ENCODE results near the gene OR1I1.

OR1I1 gene, protein sequence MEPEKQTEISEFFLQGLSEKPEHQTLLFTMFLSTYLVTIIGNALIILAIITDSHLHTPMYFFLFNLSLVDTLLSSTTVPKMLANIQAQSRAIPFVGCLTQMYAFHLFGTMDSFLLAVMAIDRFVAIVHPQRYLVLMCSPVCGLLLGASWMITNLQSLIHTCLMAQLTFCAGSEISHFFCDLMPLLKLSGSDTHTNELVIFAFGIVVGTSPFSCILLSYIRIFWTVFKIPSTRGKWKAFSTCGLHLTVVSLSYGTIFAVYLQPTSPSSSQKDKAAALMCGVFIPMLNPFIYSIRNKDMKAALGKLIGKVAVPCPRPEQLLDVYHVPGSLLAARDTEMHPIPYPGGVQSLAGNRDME

DNA sequence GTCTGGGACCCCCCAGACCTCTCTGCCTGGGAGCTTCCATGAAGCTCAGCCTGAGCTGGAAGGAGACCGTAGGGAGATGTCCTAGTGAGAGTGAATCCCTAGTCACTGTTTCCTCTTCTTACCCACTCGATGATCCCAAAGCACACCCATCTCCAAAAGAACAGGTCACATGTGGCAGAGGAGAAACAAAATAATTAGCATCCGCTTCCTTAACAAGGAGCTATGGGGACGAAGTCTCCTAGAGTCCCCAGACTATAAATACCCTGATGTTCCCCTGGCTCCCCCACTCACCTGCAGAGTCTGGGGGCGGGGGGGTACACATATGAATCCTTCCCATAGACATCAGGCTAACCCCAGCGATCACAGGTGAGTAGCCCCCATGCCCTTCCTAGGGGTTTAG lies at the start of gene OR1I1:
TSS of gene OR1I1 (plus strand) at position 301 of the 400 bp plus-strand sequence. CDS start 4,855 bp downstream, outside the sequence.
- no peak within 1 kb of the TSS for H3K27ac ChIP-seq

DNA sequence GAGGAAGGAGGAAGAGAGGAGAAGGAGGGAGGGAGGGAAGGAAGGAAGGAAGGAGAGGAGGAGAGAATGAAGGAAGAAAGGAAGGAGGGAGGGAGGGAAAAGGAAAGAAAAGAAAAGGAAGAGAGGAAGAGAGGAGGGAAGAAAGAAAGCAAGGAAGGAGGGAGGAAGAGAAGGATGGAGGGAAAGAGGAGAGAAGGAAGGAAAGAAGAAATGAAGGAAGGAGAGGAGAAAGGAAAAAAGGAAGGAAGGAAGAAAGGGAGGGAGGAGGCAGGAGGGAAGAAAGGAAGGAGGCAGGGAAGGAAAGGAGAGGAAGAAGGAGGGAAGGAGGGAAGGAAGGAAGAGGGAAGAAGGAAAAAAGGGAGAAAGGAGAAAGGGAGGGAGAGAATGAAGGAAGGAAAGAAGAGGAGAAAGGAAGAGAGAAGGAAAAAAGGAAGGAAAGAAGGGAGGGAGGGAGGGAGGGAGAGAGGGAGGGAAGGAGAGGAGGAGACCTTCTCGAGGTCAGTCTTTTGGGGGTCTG lies 46.2 kb upstream of the OR1I1 start:
- no peak for TF ChIP-seq ZFX (IDR thresholded peaks at IDR 0.05; ENCODE audit: borderline replicate concordance)
- TF ChIP-seq, protein P1, sequence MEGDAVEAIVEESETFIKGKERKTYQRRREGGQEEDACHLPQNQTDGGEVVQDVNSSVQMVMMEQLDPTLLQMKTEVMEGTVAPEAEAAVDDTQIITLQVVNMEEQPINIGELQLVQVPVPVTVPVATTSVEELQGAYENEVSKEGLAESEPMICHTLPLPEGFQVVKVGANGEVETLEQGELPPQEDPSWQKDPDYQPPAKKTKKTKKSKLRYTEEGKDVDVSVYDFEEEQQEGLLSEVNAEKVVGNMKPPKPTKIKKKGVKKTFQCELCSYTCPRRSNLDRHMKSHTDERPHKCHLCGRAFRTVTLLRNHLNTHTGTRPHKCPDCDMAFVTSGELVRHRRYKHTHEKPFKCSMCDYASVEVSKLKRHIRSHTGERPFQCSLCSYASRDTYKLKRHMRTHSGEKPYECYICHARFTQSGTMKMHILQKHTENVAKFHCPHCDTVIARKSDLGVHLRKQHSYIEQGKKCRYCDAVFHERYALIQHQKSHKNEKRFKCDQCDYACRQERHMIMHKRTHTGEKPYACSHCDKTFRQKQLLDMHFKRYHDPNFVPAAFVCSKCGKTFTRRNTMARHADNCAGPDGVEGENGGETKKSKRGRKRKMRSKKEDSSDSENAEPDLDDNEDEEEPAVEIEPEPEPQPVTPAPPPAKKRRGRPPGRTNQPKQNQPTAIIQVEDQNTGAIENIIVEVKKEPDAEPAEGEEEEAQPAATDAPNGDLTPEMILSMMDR (IDR thresholded peaks at IDR 0.05) = no peak
- H3K27ac ChIP-seq = no peak overlapping the region

More for the DNA sequence above, at the start of gene OR1I1:
- TF ChIP-seq ZFX (IDR thresholded peaks at IDR 0.05; ENCODE audit: borderline replicate concordance) = no peak
- TF ChIP-seq, protein P1 (IDR thresholded peaks at IDR 0.05) = no peak

DNA sequence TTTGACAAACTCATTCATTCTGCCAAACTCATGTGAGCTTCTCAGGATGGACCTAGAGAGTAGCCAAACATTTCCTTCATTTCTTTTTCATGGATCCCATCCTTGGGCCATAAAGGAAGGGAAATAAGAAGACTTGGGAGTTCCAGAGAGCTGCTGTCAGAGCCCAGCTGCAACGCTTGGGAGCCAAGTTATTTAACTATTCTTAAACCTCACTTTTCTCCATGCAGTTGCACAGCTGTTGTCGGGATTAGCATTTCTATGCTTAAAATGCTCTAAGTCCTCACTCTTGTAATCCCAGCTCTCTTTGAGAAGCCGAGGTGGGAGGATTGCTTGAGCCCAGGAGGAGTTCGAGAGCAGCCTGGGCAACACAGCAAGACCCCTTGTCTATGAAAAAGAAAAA lies 44.4 kb upstream of the OR1I1 start:
- H3K27ac ChIP-seq = no peak overlapping the region
- no peak for TF ChIP-seq ZFX (IDR thresholded peaks at IDR 0.05; ENCODE audit: borderline replicate concordance)
- TF ChIP-seq, protein P1 (IDR thresholded peaks at IDR 0.05) = no peak

DNA sequence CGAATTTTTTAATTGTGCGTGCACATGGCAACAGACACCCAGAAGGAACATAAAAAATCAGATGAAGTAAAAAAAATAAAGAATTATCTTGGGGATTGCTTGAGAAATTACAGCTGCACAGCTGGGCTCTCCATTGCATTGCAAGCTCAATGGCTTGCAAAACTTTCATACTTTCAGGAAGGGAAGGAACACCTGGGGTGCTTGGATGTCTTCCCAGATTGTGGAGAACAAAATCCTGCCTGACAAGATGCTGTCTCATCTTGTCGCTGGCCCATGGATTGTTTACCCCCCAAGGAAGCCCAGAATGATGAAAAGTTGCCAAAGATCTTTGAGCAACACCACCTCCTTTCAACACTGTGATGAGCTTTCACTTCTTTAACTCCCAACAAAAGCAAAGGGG lies 43.7 kb upstream of the OR1I1 start:
- TF ChIP-seq ZFX (IDR thresholded peaks at IDR 0.05; ENCODE audit: borderline replicate concordance) = no peak
- TF ChIP-seq, protein P1 (IDR thresholded peaks at IDR 0.05) = no peak

DNA sequence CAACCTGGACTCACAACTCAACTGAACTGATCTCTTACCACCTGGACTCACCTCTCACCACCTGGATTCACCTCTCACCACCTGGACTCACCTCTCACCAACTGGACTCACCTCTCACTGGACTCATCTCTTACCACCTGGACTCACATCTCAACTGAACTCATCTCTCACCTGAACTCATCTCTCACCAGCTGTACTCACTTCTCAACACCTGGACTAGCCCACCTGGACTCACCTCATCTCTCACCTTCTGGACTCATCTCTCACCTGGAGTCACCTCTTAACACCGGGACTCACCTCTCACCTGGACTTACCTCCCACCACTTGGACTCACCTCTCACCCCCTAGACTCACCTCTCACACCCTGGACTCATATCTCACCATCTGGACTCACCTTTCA lies 40.0 kb upstream of the OR1I1 start:
- no peak overlapping the region for H3K27ac ChIP-seq
- no peak for TF ChIP-seq ZFX (IDR thresholded peaks at IDR 0.05; ENCODE audit: borderline replicate concordance)
- TF ChIP-seq, protein P1 (IDR thresholded peaks at IDR 0.05) = no peak

More for the DNA sequence above, 43.7 kb upstream of the OR1I1 start:
- no peak overlapping the region for H3K27ac ChIP-seq

DNA sequence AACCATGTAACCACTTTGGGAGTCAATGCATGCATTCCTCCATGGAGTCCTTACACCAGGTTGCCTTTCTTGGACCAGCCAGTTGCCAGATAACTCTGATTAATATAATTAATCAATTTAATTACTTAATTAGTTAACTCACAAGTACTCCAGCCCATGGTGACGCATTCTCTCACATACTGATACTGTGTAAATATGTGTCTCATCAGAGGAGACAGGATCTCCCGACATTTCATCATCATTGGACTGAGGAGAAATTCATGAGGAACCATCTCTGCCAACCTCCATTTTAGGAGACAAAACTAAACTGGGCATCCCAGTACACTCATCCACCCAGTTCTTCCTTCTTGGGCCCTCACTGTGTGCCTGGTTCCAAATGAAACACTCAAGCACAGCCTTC lies 39.2 kb upstream of the OR1I1 start:
- H3K27ac ChIP-seq = no peak overlapping the region
- TF ChIP-seq, protein P1 (IDR thresholded peaks at IDR 0.05) = no peak
- no peak for TF ChIP-seq ZFX (IDR thresholded peaks at IDR 0.05; ENCODE audit: borderline replicate concordance)

DNA sequence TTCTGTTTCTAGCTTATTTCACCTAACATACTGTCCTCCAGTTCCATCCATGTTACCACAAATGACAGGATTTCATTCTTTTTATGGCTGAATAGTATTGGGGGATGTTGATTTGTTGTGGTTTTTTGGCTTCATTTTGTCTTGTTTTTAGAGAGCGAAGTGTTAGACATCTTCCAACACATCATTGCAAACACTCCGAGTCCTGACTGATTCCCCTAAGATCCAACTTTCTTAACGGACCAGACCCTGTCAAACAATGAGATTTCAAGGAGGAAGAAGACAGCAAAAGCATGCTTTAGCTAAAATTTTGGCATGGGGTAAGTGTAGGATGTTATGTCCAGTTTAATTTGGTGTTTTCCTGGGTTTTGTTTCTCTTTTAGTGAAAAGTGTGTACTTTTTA lies 36.5 kb upstream of the OR1I1 start:
- no peak overlapping the region for H3K27ac ChIP-seq
- no peak for TF ChIP-seq ZFX (IDR thresholded peaks at IDR 0.05; ENCODE audit: borderline replicate concordance)
- TF ChIP-seq, protein P1 (IDR thresholded peaks at IDR 0.05) = no peak
